ENCODE results near the gene TLE3. TPM values are rescaled to one million over a fixed set of nuclear protein-coding genes. Genes with fewer than 3 reads are reported as not detected.

Gene TLE3
- total RNA-seq, 4 donors from 2014 or later = 39.1 to 275 (median 71.6) TPM

- WGBS, 2 donors = 95 to 97% methylated on average over 13 of the region's 13 CpGs
- no peak overlapping the region for H3K27ac ChIP-seq
- no peak for DNase-seq
- H3K9me3 ChIP-seq = no peaks in the 10 kb centered on the region
- peaks cover 0 to 2% of the 10 kb centered on the region in 2 donors for H3K4me1 ChIP-seq
- H3K36me3 ChIP-seq = peaks cover 39 to 43% of the 10 kb centered on the region in 2 donors
- H3K27me3 ChIP-seq = no peaks in the 10 kb centered on the region
- no peak for TF ChIP-seq POLR2A (IDR thresholded peaks at IDR 0.05)
- no peak for TF ChIP-seq CTCF (IDR thresholded peaks at IDR 0.05)
- no peak overlapping the region for H3K4me3 ChIP-seq (replicated peaks in 1 of 3)
- intact Hi-C loops (cut with DNase I) = no loop called here
These were observed 23.3 kb downstream of the TLE3 start for GRCh38 chr15:70074380-70074779.

- no peaks in the 10 kb centered on the region for H3K27me3 ChIP-seq
- intact Hi-C loops (cut with DNase I) = no loop called here
- no peak for DNase-seq
- 95 to 100% methylated on average over 3 of the region's 3 CpGs for WGBS, 2 donors
- H3K4me3 ChIP-seq (replicated peaks in 1 of 3) = no peak overlapping the region
- H3K27ac ChIP-seq = no peak overlapping the region
- H3K4me1 ChIP-seq = peaks cover 0 to 2% of the 10 kb centered on the region in 2 donors
- TF ChIP-seq CTCF (IDR thresholded peaks at IDR 0.05) = no peak
- TF ChIP-seq POLR2A (IDR thresholded peaks at IDR 0.05) = no peak
- H3K9me3 ChIP-seq = no peaks in the 10 kb centered on the region
- H3K36me3 ChIP-seq = peaks cover 47 to 50% of the 10 kb centered on the region in 2 donors
These were observed 25.2 kb downstream of the TLE3 start for GRCh38 chr15:70072479-70072878.

- Histone ChIP-seq H3K4me1 (peaks cover 0 to 9% of the 10 kb centered on the region in 2 donors), H3K36me3 (peaks cover 47 to 50% of the 10 kb centered on the region in 2 donors), H3K27ac (no peak overlapping the region), H3K9me3 (no peaks in the 10 kb centered on the region), H3K27me3 (no peaks in the 10 kb centered on the region), H3K4me3 (replicated peaks in 1 of 3) (no peak overlapping the region)
- no peak for DNase-seq
- 78 to 89% methylated on average over 19 of the region's 19 CpGs for WGBS, 2 donors
- TF ChIP-seq CTCF (IDR thresholded peaks at IDR 0.05) = no peak
- TF ChIP-seq POLR2A (IDR thresholded peaks at IDR 0.05) = no peak
- intact Hi-C loops (cut with DNase I) = no loop called here
These were observed 25.9 kb downstream of the TLE3 start for GRCh38 chr15:70071799-70072198.

GRCh38 chr15:70069716-70070115 lies 28.0 kb downstream of the TLE3 start:
- no peak for DNase-seq
- Histone ChIP-seq H3K4me1 (peaks cover 9 to 30% of the 10 kb centered on the region in 2 donors), H3K27ac (no peak overlapping the region), H3K9me3 (no peaks in the 10 kb centered on the region), H3K36me3 (peaks cover 35 to 47% of the 10 kb centered on the region in 2 donors), H3K4me3 (replicated peaks in 1 of 3) (no peak overlapping the region), H3K27me3 (no peaks in the 10 kb centered on the region)
- WGBS, 2 donors = 93 to 97% methylated on average over 7 of the region's 7 CpGs
- intact Hi-C loops (cut with DNase I) = no loop called here
- TF ChIP-seq POLR2A (IDR thresholded peaks at IDR 0.05) = no peak
- no peak for TF ChIP-seq CTCF (IDR thresholded peaks at IDR 0.05)

- no peaks in the 10 kb centered on the region for H3K27me3 ChIP-seq
- no peak for DNase-seq
- no peak overlapping the region for H3K27ac ChIP-seq
- peaks cover 28 to 40% of the 10 kb centered on the region in 2 donors for H3K36me3 ChIP-seq
- H3K9me3 ChIP-seq = no peaks in the 10 kb centered on the region
- WGBS, 2 donors = 89 to 93% methylated on average over 9 of the region's 9 CpGs
- no peak for TF ChIP-seq POLR2A (IDR thresholded peaks at IDR 0.05)
- no peak for TF ChIP-seq CTCF (IDR thresholded peaks at IDR 0.05)
- intact Hi-C loops (cut with DNase I) = no loop called here
- H3K4me3 ChIP-seq (replicated peaks in 1 of 3) = no peak overlapping the region
- H3K4me1 ChIP-seq = peaks cover 9 to 36% of the 10 kb centered on the region in 2 donors
These were observed 28.7 kb downstream of the TLE3 start for GRCh38 chr15:70068783-70069565.
